ENCODE data around the gene ANKRD27. TPM values are rescaled to one million over a fixed set of nuclear protein-coding genes. Genes with fewer than 3 reads are reported as not detected.
A peak's percentile ranks its signal among the peaks of the same experiment; 100 is the strongest.

ANKRD27 gene
- total and polyA plus RNA-seq, 7 donors = 6.3 to 43.3 (median 16.9) TPM

GRCh38 chr19:32650671-32651070, 24.3 kb downstream of the ANKRD27 start:
- Histone ChIP-seq H3K4me1 (peaks cover 17% of the 10 kb centered on the region), H3K9me3 (no peaks in the 10 kb centered on the region), H3K4me3 (no peak overlapping the region), H3K36me3 (ENCODE audit: insufficient read depth in 1 of 2, low read depth in 1 of 2) (peaks cover 0 to 47% of the 10 kb centered on the region in 2 donors), H3K27me3 (ENCODE audit: insufficient read depth in 3 of 3, low read length in 2 of 3) (no peaks in the 10 kb centered on the region), H3K27ac (no peak overlapping the region)
- ATAC-seq (peak in 3 of 4 donors; percentile 38 to 50 (median 45)), DNase-seq (no peak)
- intact Hi-C loops (cut with DNase I) = no loop called here
- no peak for TF ChIP-seq CTCF (IDR thresholded peaks at IDR 0.05)
- WGBS, 3 donors = 48 to 73% (median 69%) methylated on average over 5 of the region's 5 CpGs

GRCh38 chr19:32649751-32650150, 25.2 kb downstream of the ANKRD27 start:
- Histone ChIP-seq H3K27ac (peak overlapping the region; percentile 30), H3K4me3 (no peak overlapping the region), H3K4me1 (peaks cover 17% of the 10 kb centered on the region), H3K27me3 (ENCODE audit: insufficient read depth in 3 of 3, low read length in 2 of 3) (no peaks in the 10 kb centered on the region), H3K9me3 (no peaks in the 10 kb centered on the region), H3K36me3 (ENCODE audit: insufficient read depth in 1 of 2, low read depth in 1 of 2) (peaks cover 0 to 50% of the 10 kb centered on the region in 2 donors)
- intact Hi-C loops (cut with DNase I) = loop anchor here in 1 of 2 donors (5.0 kb wide), 1 partner anchor 52 kb away; no protein-coding TSS in a partner anchor
- ATAC-seq (peak; percentile 51 to 93 (median 86)), DNase-seq (peak; percentile 53 to 91)
- TF ChIP-seq CTCF (IDR thresholded peaks at IDR 0.05) = no peak
- WGBS, 3 donors = 34 to 61% (median 52%) methylated on average over 11 of the region's 11 CpGs

GRCh38 chr19:32647361-32647760, 27.6 kb downstream of the ANKRD27 start:
- peaks cover 0 to 69% of the 10 kb centered on the region in 2 donors for H3K36me3 ChIP-seq (ENCODE audit: insufficient read depth in 1 of 2, low read depth in 1 of 2)
- H3K4me3 ChIP-seq = no peak overlapping the region
- intact Hi-C loops (cut with DNase I) = loop anchor here in 1 of 2 donors (5.0 kb wide), 1 partner anchor 50 kb away; no protein-coding TSS in a partner anchor
- TF ChIP-seq CTCF (IDR thresholded peaks at IDR 0.05) = no peak
- 75 to 92% (median 84%) methylated on average over 8 of the region's 8 CpGs for WGBS, 3 donors
- no peak overlapping the region for H3K27ac ChIP-seq
- ATAC-seq = no peak
- H3K4me1 ChIP-seq = peaks cover 7% of the 10 kb centered on the region
- H3K9me3 ChIP-seq = no peaks in the 10 kb centered on the region
- DNase-seq = no peak
- no peaks in the 10 kb centered on the region for H3K27me3 ChIP-seq (ENCODE audit: insufficient read depth in 3 of 3, low read length in 2 of 3)

- ATAC-seq (no peak), DNase-seq (no peak)
- no peaks in the 10 kb centered on the region for H3K9me3 ChIP-seq
- H3K27me3 ChIP-seq (ENCODE audit: insufficient read depth in 3 of 3, low read length in 2 of 3) = no peaks in the 10 kb centered on the region
- H3K36me3 ChIP-seq (ENCODE audit: insufficient read depth in 1 of 2, low read depth in 1 of 2) = peaks cover 0 to 77% of the 10 kb centered on the region in 2 donors
- no peak overlapping the region for H3K4me3 ChIP-seq
- intact Hi-C loops (cut with DNase I) = loop anchor here in 1 of 2 donors (5.0 kb wide), 1 partner anchor 49 kb away; no protein-coding TSS in a partner anchor
- TF ChIP-seq CTCF (IDR thresholded peaks at IDR 0.05) = no peak
- H3K4me1 ChIP-seq = peaks cover 5% of the 10 kb centered on the region
- WGBS, 3 donors = 96 to 98% (median 97%) methylated on average over 6 of the region's 6 CpGs
- no peak overlapping the region for H3K27ac ChIP-seq
Measured at GRCh38 chr19:32646556-32646955, 28.4 kb downstream of the ANKRD27 start.

GRCh38 chr19:32642771-32643170, 32.2 kb downstream of the ANKRD27 start:
- DNase-seq (no peak), ATAC-seq (no peak)
- Histone ChIP-seq H3K4me1 (no peaks in the 10 kb centered on the region), H3K27me3 (ENCODE audit: insufficient read depth in 3 of 3, low read length in 2 of 3) (no peaks in the 10 kb centered on the region), H3K4me3 (no peak overlapping the region), H3K9me3 (no peaks in the 10 kb centered on the region), H3K36me3 (ENCODE audit: insufficient read depth in 1 of 2, low read depth in 1 of 2) (peaks cover 0 to 95% of the 10 kb centered on the region in 2 donors), H3K27ac (no peak overlapping the region)
- 82 to 93% (median 85%) methylated on average over 12 of the region's 12 CpGs for WGBS, 3 donors
- intact Hi-C loops (cut with DNase I) = no loop called here
- TF ChIP-seq CTCF (IDR thresholded peaks at IDR 0.05) = no peak

Data from psoas muscle (tissue), 8 donors.